Inflammatory macrophage treated with lipopolysaccharide for 1 hour (primary cell): ENCODE data around the gene KAT8.
"Not testable (repeated sequence)": the region's sequence is repeated elsewhere in the genome, so short reads cannot be mapped to it uniquely, and the experiment has no call there.

Source experiments
- DNase-seq, 2 donors: peaks; one replicate each; pipeline ENCODE4 v3.0.0-alpha.2; 2020 to 2022

The KAT8 gene

DNA sequence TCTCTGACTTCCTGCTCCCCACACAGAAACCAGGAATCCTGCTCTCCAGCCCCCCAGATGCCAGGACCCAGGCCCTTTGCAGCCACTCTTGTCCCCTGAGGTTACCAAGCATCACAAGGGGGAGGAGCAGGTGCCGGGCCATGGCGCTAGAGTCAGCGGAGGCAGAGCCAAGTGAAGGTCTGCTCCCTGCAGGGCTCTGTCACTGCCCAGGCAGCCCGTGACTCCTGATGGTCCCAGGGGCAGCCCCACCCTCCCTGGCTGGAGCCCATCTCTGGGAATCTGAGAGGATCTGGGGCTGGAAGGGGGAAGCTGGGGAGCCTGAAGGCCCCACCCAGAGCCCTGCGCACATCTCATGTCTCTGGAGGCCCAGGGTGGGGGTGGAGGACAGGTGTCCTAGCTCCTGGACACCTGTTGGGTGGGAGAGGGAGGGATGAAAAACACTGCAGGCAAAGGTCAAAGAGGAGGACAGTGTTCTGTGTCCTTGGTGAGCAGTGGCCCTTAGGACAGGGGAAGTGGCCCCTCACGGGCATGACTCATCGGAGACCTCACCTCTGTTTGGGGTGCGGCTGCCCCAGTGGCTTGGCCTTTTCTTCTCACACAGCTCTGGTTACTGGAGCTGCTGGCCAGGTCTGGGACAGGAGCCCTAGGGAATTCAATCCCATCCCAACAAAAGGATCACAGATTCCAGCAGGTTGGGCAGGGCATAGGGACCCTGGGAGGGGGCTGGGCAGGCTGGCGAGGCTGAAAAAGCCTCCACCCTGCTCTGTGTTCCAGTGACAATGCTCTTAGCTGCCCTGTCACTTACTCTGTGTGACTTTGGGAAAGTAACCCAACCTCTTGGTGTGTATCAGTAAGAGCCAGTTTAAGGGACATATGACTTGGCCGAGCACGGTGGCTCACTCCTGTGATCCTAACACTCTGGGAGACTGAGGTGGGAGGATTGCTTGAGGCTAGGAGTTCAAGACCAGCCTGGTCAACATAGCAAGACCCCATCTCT is 32.7 kb downstream of the KAT8 start, which contains the start of gene PRSS36:
TSS of gene PRSS36 (minus strand) at position 173 of the 997 bp plus-strand sequence. CDS start at position 142, 31 bp downstream.
- DNase-seq: no peak

DNA sequence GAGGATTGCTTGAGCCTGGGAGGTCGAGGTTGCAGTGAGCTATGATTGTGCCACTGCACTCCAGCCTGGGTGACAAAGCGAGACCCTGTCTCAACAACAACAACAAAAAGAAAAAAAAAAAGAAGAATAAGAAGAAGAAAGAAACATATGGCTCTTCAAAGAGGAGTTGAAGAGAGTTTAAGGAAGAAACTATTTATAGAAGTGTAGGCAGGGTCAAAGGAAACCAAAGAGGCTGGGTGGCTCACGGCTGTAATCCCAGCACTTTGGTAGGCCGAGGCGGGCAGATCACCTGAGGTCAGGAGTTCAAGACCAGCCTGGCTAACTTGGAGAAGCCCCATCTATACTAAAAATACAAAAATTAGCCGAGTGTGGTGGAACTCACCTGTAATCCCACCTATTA is 33.5 kb downstream of the KAT8 start:
- DNase-seq: not testable (repeated sequence)

DNA sequence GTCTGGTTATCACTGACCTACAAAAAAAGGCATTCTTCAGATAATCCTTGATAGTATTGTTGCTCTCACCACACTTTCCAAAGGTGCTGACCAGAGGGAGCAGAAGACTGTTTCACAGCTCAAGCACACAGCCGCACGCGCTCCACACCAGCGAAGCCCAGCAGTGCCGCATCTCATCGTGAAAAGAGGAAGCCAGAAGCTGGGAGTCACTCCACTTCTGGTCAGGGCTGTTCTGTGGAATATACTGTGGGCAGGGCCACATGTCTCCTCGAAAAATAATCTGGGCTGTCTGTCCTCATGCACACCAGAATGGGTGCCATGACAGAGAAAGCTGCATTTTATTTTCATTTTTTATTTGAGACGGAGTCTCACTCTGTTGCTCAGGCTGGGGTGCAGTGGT is 39.7 kb downstream of the KAT8 start:
- DNase-seq: peak; percentile 70 to 72

DNA sequence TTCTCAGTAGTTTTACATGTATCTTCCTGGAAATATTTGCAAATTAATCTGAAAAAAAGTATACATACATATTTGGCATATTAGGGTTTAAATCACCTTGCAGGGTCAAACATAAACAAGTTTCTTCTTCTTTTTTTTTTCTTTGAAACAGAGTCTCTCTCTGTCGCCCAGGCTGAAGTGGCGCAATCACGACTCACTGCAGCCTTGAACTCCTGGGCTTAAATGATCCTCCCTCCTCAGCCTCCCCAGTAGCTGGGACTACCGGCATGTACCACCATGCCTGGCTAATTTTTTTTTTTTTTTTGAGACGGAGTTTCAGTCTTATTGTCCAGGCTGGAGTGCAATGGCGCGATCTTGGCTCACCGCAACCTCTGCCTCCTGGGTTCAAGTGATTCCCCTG is 49.9 kb downstream of the KAT8 start:
- DNase-seq: no peak

DNA sequence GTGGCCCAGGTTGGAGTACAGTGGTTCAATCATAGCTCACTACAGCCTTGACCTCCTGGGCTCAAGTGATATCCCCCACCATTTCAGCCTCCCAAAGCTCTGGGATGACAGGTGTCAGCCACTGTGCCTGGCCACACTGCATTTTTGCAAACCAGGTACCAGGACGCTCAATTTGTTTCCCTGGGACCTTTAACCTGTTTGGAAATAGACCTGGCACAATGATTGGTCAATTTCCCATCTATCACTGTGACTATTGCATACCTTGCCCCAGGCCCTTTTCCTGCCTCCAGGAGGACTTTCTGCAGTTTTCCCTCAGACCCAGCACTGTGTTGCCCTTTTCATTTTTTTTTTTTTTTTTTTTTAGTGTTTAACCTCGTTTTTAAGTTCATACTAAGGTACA is 51.4 kb downstream of the KAT8 start:
- DNase-seq: no peak

DNA sequence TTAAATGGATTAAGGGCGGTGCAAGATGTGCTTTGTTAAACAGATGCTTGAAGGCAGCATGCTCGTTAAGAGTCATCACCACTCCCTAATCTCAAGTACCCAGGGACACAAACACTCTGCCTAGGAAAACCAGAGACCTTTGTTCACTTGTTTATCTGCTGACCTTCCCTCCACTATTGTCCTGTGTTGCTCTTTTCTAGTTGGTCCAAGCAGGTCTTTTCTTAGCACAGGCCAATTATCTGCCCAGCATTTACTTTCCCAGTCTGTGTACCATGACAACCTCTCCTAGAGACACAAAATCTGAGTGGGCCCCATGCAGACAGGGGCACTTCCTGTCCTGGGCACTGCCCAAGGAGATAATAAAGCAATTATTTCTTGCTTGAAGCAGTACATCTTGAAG is 52.6 kb downstream of the KAT8 start:
- not testable (repeated sequence) for DNase-seq

DNA sequence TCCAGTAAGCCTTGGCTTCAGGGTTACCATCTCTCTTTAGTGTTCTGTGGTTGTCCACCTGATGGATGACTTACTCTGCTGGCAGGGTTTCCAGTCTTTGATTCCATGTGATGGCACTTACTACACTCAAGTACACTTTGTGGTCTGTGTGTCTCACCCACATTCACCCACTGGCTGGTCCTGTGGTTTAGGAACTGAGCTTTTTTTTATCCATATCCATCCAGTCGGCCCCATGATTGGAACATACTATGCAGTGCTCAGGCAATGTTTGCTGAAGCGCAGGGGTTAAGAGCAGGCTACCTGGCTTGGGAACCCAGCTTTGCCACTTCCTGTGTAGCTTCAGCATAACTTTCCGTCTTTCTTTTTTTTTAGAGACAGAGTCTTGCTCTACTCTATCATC is 59.7 kb downstream of the KAT8 start:
- DNase-seq: peak; percentile 56 to 87

DNA sequence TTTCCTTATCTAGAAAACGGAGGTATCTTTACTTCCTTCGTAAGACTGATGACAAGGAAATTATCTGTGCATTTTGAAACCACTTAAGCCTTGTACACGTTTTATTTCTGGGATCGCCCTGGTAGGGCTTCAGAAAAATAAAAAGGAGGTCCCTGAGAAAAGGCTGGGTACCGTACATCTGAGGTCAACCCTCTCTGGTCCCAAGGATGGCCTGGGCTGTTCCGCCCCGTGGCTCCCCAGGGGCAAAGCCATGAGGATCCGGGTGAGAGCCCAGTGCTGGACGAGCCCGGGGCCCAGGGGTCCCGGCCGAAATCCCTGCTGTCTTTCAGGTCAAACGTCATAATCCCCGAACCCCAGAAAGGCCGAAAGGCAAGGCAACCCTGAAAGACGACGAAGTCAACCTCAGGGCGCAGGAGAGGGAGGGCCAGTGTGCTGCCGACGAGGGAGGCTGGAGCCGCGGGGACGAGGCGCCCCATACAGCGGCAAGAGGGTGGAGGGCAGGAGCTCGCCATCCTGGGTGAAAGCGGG is 61.8 kb downstream of the KAT8 start:
- DNase-seq: no peak

DNA sequence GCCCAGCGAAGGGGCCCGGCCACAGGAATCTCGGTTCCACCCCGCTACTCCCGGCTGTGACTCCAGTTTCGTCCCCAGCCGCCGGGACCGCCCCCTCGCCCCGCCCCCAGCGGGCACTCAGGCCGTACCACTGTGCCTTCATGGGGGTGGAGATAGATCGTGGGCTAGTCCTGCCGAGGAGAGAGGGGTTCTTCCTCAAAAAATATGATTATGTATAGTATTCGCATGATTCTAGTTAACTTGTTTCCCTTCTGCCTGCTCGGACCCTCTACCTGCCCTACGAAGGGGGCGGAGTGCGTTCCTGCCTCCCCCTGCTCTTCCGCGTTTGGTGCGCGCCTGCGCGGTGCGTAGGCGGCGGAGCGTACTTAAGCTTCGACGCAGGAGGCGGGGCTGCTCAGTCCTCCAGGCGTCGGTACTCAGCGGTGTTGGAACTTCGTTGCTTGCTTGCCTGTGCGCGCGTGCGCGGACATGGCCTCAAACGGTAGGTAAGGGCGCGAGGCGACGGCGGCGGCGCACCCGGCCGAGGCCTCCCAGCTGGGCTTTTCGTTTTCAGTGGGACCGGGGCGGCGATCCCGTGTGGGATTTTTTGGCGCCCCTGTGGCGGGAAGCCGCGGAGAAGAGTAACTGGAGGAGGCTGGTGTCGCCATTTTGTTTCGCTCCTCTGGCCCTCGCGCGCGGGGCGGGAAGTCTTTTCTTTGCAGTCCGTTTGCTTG is 62.4 kb downstream of the KAT8 start, which contains the start of gene FUS:
TSS of gene FUS (plus strand) at position 393 of the 713 bp plus-strand sequence. CDS start at position 469, 76 bp downstream.
- peak; percentile 70 to 93 for DNase-seq
